Middle frontal gyrus (tissue), 1 donor: ENCODE measurements around the gene RPL18A.

Source experiments
- DNase-seq: peaks from one replicate; pipeline ENCODE4 v3.0.0-alpha.2; 2015; ENCODE audit warnings: low spot score; ENCODE audit errors: extremely low spot score

RPL18A gene

DNA sequence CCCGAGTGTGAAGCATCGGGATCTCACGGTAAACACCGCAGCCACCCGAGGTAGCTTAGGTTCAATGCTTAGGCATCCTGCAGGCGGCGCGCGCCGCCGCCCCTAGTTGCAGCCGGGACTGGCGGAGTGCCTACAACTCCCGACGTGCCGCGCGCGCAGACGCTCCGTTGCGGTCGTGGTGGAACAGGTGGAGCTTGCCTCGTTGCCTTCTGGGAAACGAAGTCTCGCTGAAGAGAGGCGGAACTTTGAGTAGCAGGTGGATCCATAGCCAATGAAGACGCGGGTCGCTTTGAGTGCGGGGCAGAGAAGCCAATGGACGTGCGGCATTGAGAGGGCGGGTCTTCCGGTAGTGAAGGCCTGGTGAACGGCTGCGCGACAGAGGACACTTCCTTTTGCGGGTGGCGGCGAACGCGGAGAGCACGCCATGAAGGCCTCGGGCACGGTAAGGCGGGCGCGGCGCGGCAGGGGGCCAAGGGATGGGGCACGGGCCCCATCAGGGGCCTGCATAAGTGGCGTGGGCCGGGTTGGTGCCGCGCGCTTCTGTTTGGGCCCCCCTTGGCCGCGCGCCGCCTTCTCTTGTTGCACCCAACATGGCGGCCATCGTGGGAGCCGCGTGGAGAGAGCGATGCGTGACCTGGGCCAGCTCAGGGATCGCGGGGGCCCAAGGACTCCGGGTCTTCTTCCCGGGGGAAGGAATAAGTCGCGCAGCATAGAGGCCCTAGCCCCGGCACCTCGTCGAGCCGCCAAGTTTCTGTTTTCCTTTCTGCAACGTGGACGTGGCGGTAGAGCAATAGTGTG, at the start of gene RPL18A:
Gene RPL18A (plus strand): TSS at position 378 of the 798 bp plus-strand sequence. CDS start 47 bp downstream, at position 425.
- peak; percentile 98 for DNase-seq

- no peak for DNase-seq
Observed at GRCh38 chr19:17811103-17811502, 48.6 kb upstream of the RPL18A start.

GRCh38 chr19:17811681-17812080, 48.0 kb upstream of the RPL18A start:
- DNase-seq: no peak

- no peak for DNase-seq
Observed at GRCh38 chr19:17812099-17812498, 47.6 kb upstream of the RPL18A start.

DNA sequence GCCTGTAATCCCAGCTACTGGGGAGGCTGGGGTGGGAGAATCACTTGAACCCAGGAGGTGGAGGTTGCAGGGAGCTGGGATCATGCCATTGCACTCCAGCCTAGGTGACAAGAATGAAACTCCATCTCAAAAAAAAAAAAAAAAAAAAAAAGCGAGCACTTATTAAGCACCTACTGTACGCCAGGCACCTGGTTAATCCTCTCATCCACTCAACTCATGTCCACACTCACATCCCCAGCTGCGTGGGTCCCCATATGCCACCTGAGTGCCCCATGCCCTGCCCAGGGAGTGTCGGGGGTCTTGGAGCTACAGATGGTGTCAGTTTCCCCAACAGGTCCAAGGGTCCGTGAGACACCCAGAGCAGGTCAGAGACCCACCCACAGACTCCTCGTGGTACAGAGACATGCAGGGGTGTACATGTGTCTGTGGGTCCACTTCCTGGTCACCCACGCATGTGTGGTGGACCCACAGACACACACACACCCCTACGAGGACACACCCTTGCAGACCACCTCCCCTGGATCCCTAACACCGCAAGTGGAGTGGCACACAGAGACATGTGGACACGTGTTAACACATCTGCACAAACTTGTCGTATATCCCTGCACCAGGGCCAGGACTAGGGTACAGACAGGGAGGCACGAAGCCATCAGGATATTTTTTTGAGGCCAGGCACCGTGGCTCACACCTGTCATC, 41.9 kb upstream of the RPL18A start:
- no peak for DNase-seq

GRCh38 chr19:17821190-17821589, 38.5 kb upstream of the RPL18A start, which contains the start of gene INSL3:
Gene INSL3, minus strand, starts transcription at chr19:17821519. Its CDS starts 13 bp downstream, at chr19:17821506.
- DNase-seq: no peak

DNA sequence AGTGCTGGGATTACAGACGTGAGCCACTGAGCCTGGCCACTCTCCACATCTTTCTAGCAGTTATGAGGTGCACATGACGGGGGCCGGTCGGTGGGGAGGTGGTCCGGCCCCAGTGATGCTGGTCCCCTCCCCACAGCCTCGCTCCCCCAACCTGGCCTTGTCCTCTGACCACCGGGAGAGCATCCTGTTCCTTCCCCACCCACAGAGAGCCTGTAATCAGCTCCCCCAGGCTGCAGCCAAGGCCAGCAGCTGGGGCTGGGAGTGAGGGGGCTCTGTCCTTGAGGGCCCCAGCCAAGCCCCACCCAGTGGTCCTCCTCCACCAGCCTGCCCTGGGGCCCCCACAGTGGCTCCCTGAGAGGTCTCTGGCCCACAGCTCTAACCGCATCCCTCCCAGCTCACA, 35.4 kb upstream of the RPL18A start:
- no peak for DNase-seq

GRCh38 chr19:17826508-17827056, 33.1 kb upstream of the RPL18A start:
- DNase-seq: no peak

DNA sequence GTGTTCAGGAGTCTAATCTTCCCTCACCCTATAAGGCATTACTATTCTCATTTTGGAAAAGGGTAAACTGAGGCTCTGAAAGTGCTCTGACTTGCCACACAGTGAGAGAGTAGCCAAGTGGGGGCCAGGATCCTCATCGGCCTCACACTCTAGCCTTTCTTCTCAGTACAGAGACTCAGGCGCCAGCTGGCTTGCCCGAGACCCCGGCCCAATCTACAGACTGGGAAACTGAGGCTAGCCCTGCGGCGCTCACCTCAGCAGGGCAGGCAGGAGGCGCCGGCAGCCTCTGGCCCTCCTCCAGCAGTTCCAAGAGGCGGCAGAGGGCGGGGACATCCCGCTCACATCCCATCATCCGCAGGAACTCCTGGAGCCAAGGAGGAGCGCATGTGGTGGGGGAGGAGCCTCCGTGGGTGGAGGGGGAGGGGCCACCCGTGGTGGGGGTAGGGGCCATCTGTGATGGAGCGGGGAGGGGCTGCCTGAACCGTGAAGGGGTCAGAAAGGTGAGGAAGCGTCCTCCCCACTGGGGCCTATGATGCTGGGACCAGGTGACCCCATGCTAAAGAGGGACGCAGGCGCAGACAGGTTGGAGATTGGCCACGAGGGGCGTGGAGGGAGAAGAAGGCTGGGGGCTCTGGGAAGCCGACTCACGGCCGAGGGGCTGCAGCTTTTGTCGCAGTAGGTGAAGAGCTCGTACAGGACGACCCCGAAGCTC, 29.7 kb upstream of the RPL18A start:
- no peak for DNase-seq

DNA sequence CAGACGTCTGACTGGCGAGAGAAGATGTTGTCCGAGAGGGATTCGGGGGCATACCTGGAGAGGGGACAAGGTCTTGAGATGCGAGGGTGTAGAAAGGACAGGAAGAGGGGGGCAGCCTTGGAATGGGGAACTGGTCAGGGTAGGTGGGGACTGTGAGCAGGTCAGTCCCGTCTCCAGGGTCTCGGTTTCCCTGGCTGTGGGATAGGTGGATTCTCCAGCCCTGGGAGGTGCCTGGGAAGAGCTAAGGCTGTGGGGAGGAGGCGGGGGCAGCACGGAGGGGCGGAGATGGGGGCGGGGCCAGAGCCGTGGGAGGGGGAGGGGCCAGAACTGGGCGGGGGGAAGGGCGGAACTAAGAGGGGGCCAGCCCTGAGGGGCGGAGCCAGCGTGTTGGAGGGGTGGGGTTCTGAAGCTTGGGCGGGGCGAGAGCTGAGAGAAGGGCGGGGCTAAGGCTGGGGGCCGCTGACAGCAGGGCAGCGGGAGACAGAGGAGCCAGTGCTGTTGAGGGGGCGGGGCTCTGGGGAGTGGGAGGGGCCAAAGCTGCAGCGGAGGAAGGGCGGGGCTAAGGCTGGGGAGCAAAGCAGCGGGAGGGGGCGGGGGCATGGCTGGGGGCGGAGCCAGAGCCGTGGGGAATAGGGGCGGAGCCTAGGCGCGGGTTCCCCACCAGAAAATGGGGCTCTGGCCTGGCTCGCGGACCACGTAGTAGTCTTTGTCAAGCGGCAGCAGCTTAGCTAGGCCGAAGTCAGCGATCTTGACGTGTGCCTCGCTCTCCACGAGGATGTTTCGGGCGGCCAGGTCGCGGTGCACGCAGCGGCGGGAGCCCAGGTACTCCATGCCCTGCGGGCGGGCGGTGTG, 28.9 kb upstream of the RPL18A start:
- DNase-seq: peak; percentile 48

DNA sequence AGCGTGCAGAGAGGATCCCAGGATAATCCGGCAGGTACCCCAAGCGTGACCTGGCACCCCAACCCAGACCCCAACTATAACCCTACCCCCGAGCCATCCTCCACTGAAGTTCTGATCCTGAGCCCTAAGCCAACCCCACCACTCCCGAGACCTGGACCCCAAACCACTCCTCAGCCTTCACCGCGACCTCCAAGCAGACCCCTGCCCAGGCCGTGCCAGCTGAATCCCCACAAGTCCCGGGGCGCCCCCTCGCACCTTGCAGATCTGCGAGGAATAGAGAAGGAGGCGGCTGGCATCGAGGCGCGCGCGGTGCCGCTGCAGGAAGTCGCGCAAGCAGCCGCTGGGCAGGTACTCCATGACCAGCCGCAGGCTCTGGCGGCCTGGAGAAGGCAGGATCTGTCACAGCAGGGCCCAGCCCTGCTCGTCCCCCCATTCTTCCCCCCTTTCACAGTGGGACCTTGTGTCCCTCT, 28.3 kb upstream of the RPL18A start:
- DNase-seq: no peak

GRCh38 chr19:17832443-17833208, 27.1 kb upstream of the RPL18A start:
- no peak for DNase-seq

DNA sequence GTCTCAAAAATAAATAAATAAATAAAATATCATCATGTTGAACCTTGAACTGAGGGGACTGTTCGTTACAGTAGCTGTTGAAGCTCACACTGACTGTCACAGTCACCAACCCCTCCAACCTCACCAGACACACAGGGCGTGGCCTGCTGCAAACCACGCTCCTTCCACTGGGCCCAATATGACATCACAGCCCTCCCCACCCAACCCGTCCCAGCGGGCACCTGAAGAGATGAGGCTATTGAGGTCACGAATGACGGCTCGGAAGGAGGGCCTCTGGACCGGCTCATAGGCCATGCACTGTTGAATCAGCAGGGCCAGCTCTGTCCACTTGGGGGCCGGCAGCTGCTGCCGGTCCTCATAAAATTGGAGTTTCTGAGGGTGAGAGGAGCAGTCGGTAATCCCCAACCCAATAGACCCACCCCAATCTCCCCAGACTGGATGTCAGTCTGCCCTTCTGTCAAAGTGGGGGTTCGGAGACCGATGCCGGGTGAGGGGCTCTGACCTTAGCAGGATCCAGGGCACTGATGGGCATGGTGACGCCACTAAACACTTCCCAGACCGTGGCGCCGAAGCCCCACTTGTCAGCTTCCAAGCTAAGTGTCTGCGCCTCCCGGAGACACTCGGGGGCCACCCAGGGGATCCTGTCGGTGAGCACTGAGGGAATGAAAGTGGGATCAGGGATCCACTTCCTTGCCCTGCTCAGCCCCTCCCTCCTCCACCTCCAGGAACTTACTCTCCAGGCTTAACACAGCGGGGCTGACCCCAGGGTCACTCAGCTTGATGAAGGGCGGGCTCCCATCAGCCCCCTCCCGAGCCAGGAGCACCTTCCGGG, 25.1 kb upstream of the RPL18A start:
- no peak for DNase-seq

- no peak for DNase-seq
Observed at GRCh38 chr19:17835182-17836006, 24.3 kb upstream of the RPL18A start.

GRCh38 chr19:17836530-17836929, 23.2 kb upstream of the RPL18A start:
- DNase-seq: no peak

DNA sequence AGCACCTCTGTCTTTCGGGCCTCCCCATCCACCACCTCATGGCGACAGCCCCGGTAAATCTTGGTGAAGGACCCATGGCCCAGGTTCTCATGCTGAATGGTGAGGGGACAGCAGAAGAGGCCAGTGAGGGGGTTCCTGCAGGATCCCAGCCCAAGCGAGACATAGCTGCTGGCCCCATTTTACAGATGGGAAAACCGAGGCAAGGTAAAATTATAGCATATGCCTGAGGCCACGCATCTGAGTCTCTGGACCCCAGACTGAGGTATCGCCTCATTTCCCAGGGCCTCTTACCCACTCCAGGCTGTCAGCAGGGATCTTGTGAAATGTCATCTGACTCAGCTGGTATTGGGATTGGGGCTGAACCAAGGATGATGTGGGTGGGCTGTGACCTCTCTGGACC, 21.7 kb upstream of the RPL18A start:
- no peak for DNase-seq

- no peak for DNase-seq
Observed at GRCh38 chr19:17840019-17840418, 19.7 kb upstream of the RPL18A start.

GRCh38 chr19:17841371-17841809, 18.3 kb upstream of the RPL18A start:
- DNase-seq: no peak
